Activated naive CD8-positive, alpha-beta T cell treated with anti-CD3 and anti-CD28 coated beads, Interleukin-2, amount 10 ng/mL, durations not matched to agents 7 days and 5 days (primary cell): Measurements from ENCODE around the gene PMM2. TPM values are rescaled to one million over a fixed set of nuclear protein-coding genes. Genes with fewer than 3 reads are reported as not detected.

ENCODE experiments used
- ATAC-seq: fragments of 150-1000 bp; cut with Tn5 transposase; one replicate; pipeline ENCODE4 v1.10.0; 2021; ENCODE audit warnings: low read depth, moderate library complexity
- POLR2A ChIA-PET: fragments of 350-600 bp; sonication (Branson Sonifier 250); formaldehyde crosslinking; loops from one replicate; lab custom pipeline; 2021; ENCODE audit warnings: antibody characterized with exemption; lab: Charles Lee
- DNase-seq: peaks from one replicate; pipeline ENCODE4 v3.0.0; 2021
- H3K27ac Mint-ChIP-seq: one replicate; pipeline ENCODE4 v1.8.0; 2022; ENCODE audit warnings: mild to moderate bottlenecking, mixed read lengths
- H3K27me3 Mint-ChIP-seq: one replicate; pipeline ENCODE4 v1.8.0; 2022; ENCODE audit warnings: mild to moderate bottlenecking, moderate library complexity, mixed read lengths
- H3K36me3 Mint-ChIP-seq: one replicate; pipeline ENCODE4 v1.8.0; 2021; ENCODE audit warnings: mild to moderate bottlenecking, mixed read lengths
- H3K4me1 Mint-ChIP-seq: one replicate; pipeline ENCODE4 v1.8.0; 2021; ENCODE audit warnings: mixed read lengths
- H3K4me3 Mint-ChIP-seq: one replicate; pipeline ENCODE4 v1.8.0; 2022; ENCODE audit warnings: mild to moderate bottlenecking, moderate library complexity, mixed read lengths
- H3K9me3 Mint-ChIP-seq: one replicate; pipeline ENCODE4 v1.8.0; 2021; ENCODE audit warnings: mixed read lengths
- total RNA-seq, 2 experiments: library from RNA; stranded (reverse); gene quantifications; one replicate each; pipeline ENCODE4 v1.2.3, GENCODE V29; 2021

The PMM2 gene
- total RNA-seq, 2 experiments from 2014 or later, result 36.4 to 38.5 TPM

- no peak for DNase-seq
- no peak overlapping the region for H3K4me3 Mint-ChIP-seq
- POLR2A ChIA-PET, result no interaction called here
- ATAC-seq, result no peak
- no peaks in the 10 kb centered on the region for H3K4me1 Mint-ChIP-seq
- H3K27me3 Mint-ChIP-seq, result peaks cover 6% of the 10 kb centered on the region
- no peak overlapping the region for H3K27ac Mint-ChIP-seq
- H3K36me3 Mint-ChIP-seq, result peaks cover 13% of the 10 kb centered on the region
- no peaks in the 10 kb centered on the region for H3K9me3 Mint-ChIP-seq
These were observed 90.4 kb downstream of the PMM2 start for GRCh38 chr16:8887952-8888560.

DNA sequence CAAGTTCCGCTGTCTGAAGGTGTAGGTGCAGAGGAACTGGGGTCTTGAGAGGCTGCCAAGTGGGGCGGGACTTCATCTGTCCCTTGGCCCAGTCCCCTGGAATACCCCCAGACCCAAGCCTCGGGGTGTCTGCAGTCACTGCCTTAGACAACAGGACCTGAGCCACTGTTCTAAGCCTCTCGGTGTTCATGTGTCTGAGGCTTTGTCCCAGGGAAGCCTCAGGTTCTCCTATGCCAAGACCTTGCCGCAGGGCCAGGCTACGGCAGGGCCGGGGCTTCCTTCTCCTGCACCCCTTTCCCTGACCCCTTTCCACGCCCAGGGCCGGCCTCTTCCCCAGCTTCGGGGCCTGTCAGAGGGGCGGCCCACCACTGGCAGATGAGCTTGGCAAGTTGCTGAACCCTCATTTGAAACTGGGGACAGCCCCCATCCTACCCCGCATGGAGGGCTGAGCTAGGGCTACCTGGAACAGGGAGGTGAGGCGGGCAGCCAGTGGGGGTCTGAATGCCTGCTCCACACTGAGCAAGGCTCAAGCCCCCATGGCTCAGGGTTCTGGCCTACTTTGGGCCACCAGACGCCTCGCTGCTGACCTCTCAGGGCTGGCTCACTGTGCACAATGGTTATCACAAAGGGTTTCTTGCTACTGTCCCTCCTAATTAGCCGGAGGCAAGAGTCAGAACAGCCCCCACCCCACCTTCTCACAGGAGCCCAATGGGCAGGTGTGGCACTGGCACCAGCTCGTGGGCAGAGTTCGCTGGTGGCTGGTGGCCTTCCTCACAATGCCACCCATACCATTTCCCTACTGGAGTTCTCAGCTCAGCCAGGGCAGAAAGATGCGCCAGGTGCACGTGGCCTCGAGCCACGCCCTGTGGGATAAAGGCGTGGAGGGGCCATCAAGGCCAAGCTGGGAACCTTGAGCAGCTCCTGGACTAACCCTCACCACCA, 91.6 kb downstream of the PMM2 start:
- POLR2A ChIA-PET, result interaction anchor here (0.5 kb wide), 1 partner anchor 26 kb away, joined by 6 read pairs; no protein-coding TSS in a partner anchor

DNA sequence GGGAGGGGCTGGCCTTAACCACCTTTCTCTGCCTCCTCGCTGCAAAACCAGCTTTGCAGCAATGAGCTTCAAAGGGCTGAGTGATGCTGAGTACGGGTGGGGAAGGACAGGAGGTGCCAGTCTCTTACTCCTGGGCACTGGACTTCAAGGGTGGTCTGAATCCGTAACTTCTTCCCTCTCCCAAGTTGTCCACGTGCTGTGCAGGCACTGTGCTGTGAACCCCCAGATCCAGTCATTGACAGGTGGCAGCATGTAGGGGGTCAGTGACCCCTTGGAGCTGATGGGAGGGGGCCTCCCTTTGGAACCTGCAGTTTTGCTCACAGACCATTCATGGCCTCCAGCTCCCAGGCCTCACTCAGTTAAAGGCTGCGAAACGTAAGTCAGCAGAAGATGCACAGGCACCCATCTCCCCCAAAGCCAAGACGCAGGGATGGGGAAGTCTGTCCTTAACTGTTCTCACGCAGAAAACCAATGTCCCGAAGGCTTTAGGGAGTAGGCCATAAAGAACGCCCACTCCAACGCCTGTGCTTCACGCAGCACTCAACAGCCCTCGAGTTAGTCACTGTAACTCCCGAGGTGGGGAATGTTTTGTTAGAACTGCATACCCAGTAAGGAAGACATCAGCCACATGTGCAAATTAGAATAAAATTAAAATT, 92.4 kb downstream of the PMM2 start:
- H3K4me1 Mint-ChIP-seq, result no peaks in the 10 kb centered on the region
- H3K4me3 Mint-ChIP-seq, result no peak overlapping the region
- POLR2A ChIA-PET, result interaction anchor here (0.5 to 1.8 kb wide), 2 partner anchors 21 to 27 kb away, joined by 6 read pairs; partner anchors contain the start of gene CARHSP1
- no peaks in the 10 kb centered on the region for H3K9me3 Mint-ChIP-seq
- H3K36me3 Mint-ChIP-seq, result peaks cover 17% of the 10 kb centered on the region
- H3K27me3 Mint-ChIP-seq, result peaks cover 6% of the 10 kb centered on the region
- ATAC-seq (no peak), DNase-seq (no peak)
- no peak overlapping the region for H3K27ac Mint-ChIP-seq

More for the DNA sequence above, 91.6 kb downstream of the PMM2 start:
- DNase-seq (no peak), ATAC-seq (no peak)
- Mint-ChIP-seq H3K36me3 (peaks cover 17% of the 10 kb centered on the region), H3K27me3 (peaks cover 6% of the 10 kb centered on the region), H3K4me3 (no peak overlapping the region), H3K27ac (no peak overlapping the region), H3K4me1 (no peaks in the 10 kb centered on the region), H3K9me3 (no peaks in the 10 kb centered on the region)

- no peak for ATAC-seq
- Mint-ChIP-seq H3K27ac (no peak overlapping the region), H3K36me3 (peaks cover 21% of the 10 kb centered on the region), H3K9me3 (no peaks in the 10 kb centered on the region), H3K27me3 (peaks cover 5% of the 10 kb centered on the region), H3K4me3 (no peak overlapping the region), H3K4me1 (no peaks in the 10 kb centered on the region)
- no peak for DNase-seq
- POLR2A ChIA-PET, result interaction anchor here (1.8 kb wide), 1 partner anchor 22 kb away, joined by 6 read pairs; the partner anchor contains the start of gene CARHSP1
These were observed 92.9 kb downstream of the PMM2 start for GRCh38 chr16:8890549-8890921.

- POLR2A ChIA-PET, result no interaction called here
- Mint-ChIP-seq H3K27me3 (no peaks in the 10 kb centered on the region), H3K4me1 (no peaks in the 10 kb centered on the region), H3K27ac (no peak overlapping the region), H3K9me3 (no peaks in the 10 kb centered on the region), H3K36me3 (peaks cover 25% of the 10 kb centered on the region), H3K4me3 (no peak overlapping the region)
- ATAC-seq (no peak), DNase-seq (peak; percentile 13)
These were observed 94.5 kb downstream of the PMM2 start for GRCh38 chr16:8892101-8892575.

DNA sequence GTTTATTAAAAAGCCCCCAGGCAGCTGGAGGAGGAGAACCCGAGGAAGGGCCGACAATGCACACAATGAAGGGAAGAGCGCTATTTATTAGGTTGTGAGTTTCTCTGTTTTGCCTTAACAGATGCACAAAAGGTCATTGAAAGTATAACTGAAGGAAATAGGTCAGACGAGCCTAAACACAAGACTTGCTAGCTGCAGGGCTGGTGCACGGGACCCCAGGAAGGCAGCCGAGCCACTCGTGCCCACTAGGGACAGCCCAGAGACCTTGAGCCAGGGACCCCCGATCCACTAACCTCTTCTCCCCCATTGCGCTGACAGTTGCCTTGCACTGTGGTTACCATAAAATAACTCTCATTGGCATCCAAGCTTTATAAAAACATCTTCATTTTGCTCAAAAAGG, 95.8 kb downstream of the PMM2 start:
- Mint-ChIP-seq H3K36me3 (peaks cover 24% of the 10 kb centered on the region), H3K4me1 (no peaks in the 10 kb centered on the region), H3K4me3 (no peak overlapping the region), H3K9me3 (no peaks in the 10 kb centered on the region), H3K27me3 (no peaks in the 10 kb centered on the region), H3K27ac (no peak overlapping the region)
- ATAC-seq (no peak), DNase-seq (peak; percentile 15)
- POLR2A ChIA-PET, result interaction anchor here (0.6 kb wide), 1 partner anchor 18 kb away, joined by 3 read pairs; no protein-coding TSS in a partner anchor

DNA sequence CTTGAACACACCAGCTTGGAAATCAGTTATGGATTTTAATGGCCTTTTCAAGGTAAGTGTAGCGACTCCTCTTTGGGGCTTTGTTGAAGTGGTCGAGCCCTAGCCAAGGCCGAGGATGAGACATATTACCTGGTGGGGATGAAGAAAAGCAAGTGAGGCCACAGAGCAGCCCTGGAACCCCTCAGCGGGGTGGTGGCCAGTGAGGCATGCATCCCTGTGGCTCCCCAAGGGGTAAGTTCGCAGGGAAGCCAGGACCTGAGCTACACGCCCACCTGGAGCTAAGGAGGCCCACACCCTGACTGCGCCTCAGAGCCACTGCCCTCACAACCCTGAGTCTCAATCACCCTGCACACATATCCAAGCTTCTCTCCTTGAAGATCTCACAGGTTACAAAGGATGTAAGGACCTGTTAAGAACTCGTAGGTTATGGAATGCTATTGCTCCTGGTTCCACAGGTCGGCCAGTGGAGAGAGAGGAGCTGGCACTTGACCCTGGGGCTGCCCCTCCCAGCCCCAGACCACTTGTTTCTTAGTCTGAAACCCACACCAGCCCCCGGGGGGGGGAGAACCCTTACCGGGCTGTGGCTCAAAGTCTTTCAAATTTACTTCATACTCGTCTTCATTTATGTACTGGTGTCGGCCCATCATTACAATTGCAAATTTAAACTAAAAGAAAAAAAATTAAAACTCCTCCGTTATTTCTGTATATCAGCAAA, 96.5 kb downstream of the PMM2 start:
- Mint-ChIP-seq H3K27me3 (no peaks in the 10 kb centered on the region), H3K27ac (no peak overlapping the region), H3K4me1 (no peaks in the 10 kb centered on the region), H3K4me3 (no peak overlapping the region), H3K36me3 (peaks cover 24% of the 10 kb centered on the region), H3K9me3 (no peaks in the 10 kb centered on the region)
- no peak for ATAC-seq
- POLR2A ChIA-PET, result no interaction called here
- DNase-seq, result peak; percentile 17

- peaks cover 29% of the 10 kb centered on the region for H3K36me3 Mint-ChIP-seq
- no peaks in the 10 kb centered on the region for H3K27me3 Mint-ChIP-seq
- H3K9me3 Mint-ChIP-seq, result no peaks in the 10 kb centered on the region
- H3K4me1 Mint-ChIP-seq, result no peaks in the 10 kb centered on the region
- POLR2A ChIA-PET, result no interaction called here
- H3K27ac Mint-ChIP-seq, result no peak overlapping the region
- DNase-seq, result peak; percentile 17
- no peak overlapping the region for H3K4me3 Mint-ChIP-seq
- ATAC-seq, result no peak
These were observed 97.2 kb downstream of the PMM2 start for GRCh38 chr16:8894736-8895334.

DNA sequence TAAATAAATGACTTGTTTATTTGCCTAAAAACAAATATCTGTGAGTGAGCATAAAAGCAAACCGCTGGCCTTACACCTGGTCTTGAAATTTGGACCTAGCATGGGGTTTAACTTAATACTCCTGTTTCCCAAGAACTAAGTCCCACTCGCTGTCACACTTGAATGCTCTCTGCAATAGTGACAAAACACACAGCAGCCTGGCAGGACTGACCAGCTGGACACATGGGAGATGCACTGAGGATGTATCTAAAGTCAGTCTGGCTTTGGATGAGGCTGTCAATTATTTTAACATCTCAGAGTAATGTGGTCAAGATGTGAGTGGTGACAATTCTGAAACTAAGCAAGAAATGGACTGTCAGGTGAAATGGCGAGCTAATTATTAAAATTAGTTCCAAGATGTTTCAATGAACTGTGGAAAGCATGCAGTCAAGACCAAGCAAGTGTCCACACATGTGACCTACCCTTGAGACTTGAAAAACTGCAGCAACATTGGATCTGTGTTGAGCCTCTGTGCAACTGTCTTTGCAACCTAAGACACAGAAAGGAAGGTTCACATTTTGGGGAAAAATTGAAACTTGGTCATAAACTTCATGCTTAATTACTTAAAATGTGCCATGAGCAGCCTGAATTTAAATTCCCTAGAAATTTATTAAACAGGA, 101.2 kb downstream of the PMM2 start:
- Mint-ChIP-seq H3K36me3 (peaks cover 37% of the 10 kb centered on the region), H3K9me3 (no peaks in the 10 kb centered on the region), H3K4me1 (no peaks in the 10 kb centered on the region), H3K27ac (no peak overlapping the region), H3K4me3 (no peak overlapping the region), H3K27me3 (no peaks in the 10 kb centered on the region)
- ATAC-seq, result no peak
- POLR2A ChIA-PET, result no interaction called here
- DNase-seq, result no peak

Other genes starting within 250 kb of the PMM2 start
- gene TMEM114, start 207.3 kb upstream of the PMM2 start, total RNA-seq, result not detected
- gene METTL22, start 176.1 kb upstream of the PMM2 start, total RNA-seq, result 10 to 100 TPM; 36.3 to 40.8 TPM
- gene ABAT, start 123.2 kb upstream of the PMM2 start, total RNA-seq, result 1 to 10 TPM; 5.4 to 6.0 TPM
- gene TMEM186, start 200 bp upstream of the PMM2 start, total RNA-seq, result 10 to 100 TPM; 11.9 to 12.6 TPM
- 100 to 1,000 TPM; 157 to 173 TPM for gene CARHSP1, start 71.2 kb downstream of the PMM2 start, total RNA-seq
- not detected for gene LITAFD, start 84.5 kb downstream of the PMM2 start, total RNA-seq
- 100 to 1,000 TPM; 153 to 162 TPM for gene USP7, start 166.1 kb downstream of the PMM2 start, total RNA-seq